Stomach (tissue), 4 donors: ENCODE results near the gene STK4.

Experiments
- CTCF ChIP-seq, 7 experiments: fragments of 450-650 bp in 4 of 7; fragments of 200-600 bp in 3 of 7; sonication (generic) in 3 of 7; IDR thresholded peaks; one replicate each; pipeline ENCODE4 v1.5.1; 2016 to 2019; ENCODE audit warnings: antibody characterized with exemption in 7 of 7, control low read depth in 2 of 7, mild to moderate bottlenecking in 1 of 7
- EP300 ChIP-seq: sonication (generic); formaldehyde crosslinking; IDR thresholded peaks from one replicate; pipeline ENCODE4 v1.6.1; 2017; ENCODE audit warnings: antibody characterized with exemption
- POLR2A ChIP-seq, 4 donors: fragments of 450-650 bp; IDR thresholded peaks; one replicate each; pipeline ENCODE4 v1.6.1; 2016; ENCODE audit warnings: antibody characterized with exemption in 4 of 4, control low read depth in 2 of 4, mild to moderate bottlenecking in 1 of 4, moderate library complexity in 1 of 4
- POLR2AphosphoS5 ChIP-seq, 3 donors: sonication (generic); formaldehyde crosslinking; IDR thresholded peaks; one replicate each; pipeline ENCODE4 v1.6.1; 2016; ENCODE audit warnings: antibody characterized with exemption in 3 of 3

GRCh38 chr20:45128099-45128498 is 161.8 kb downstream of the STK4 start:
- TF ChIP-seq EP300 = no peak
- no peak for TF ChIP-seq POLR2A (IDR thresholded peaks at IDR 0.05)
- TF ChIP-seq CTCF (IDR thresholded peaks at IDR 0.05) = no peak
- TF ChIP-seq POLR2AphosphoS5 (IDR thresholded peaks at IDR 0.05) = no peak
